HEK293 (cell line): Measurements from ENCODE around the gene ZNF597.

Source experiments
- GLIS2 ChIP-seq: fragments of 450-650 bp; formaldehyde crosslinking; IDR thresholded peaks from 2 replicates; pipeline ENCODE4 v1.5.1; 2016; ENCODE audit warnings: missing biosample characterization, missing genetic modification characterization
- KLF10 ChIP-seq: fragments of 450-650 bp; IDR thresholded peaks from 2 replicates; pipeline ENCODE4 v1.5.1; 2018; ENCODE audit warnings: missing biosample characterization, mild to moderate bottlenecking, missing genetic modification characterization
- SP7 ChIP-seq: fragments of 450-650 bp; formaldehyde crosslinking; IDR thresholded peaks from 2 replicates; pipeline ENCODE4 v1.5.1; 2016; ENCODE audit warnings: missing biosample characterization, missing genetic modification characterization
- YY1 ChIP-seq: fragments of 450-650 bp; formaldehyde crosslinking; IDR thresholded peaks from 2 replicates; pipeline ENCODE4 v1.5.1; 2018; ENCODE audit warnings: missing biosample characterization, missing genetic modification characterization
- ZNF132 ChIP-seq: fragments of 450-650 bp; formaldehyde crosslinking; IDR thresholded peaks from 2 replicates; pipeline ENCODE4 v1.5.1; 2017; ENCODE audit warnings: missing biosample characterization, missing genetic modification characterization, borderline replicate concordance
- ZNF146 ChIP-seq: fragments of 450-650 bp; formaldehyde crosslinking; IDR thresholded peaks from 2 replicates; pipeline ENCODE4 v1.5.1; 2016; ENCODE audit warnings: missing biosample characterization, missing genetic modification characterization
- ZNF157 ChIP-seq: fragments of 450-650 bp; formaldehyde crosslinking; IDR thresholded peaks from 2 replicates; pipeline ENCODE4 v1.5.1; 2016; ENCODE audit warnings: missing biosample characterization, missing genetic modification characterization
- ZNF175 ChIP-seq: fragments of 450-650 bp; formaldehyde crosslinking; IDR thresholded peaks from 2 replicates; pipeline ENCODE4 v1.5.1; 2016; ENCODE audit warnings: missing biosample characterization, missing genetic modification characterization
- ZNF2 ChIP-seq: fragments of 450-650 bp; formaldehyde crosslinking; IDR thresholded peaks from 2 replicates; pipeline ENCODE4 v1.5.1; 2016; ENCODE audit warnings: missing biosample characterization, missing genetic modification characterization
- ZNF223 ChIP-seq: fragments of 450-650 bp; formaldehyde crosslinking; IDR thresholded peaks from 2 replicates; pipeline ENCODE4 v1.5.1; 2016; ENCODE audit warnings: missing biosample characterization, missing genetic modification characterization
- ZNF280C ChIP-seq: fragments of 450-650 bp; formaldehyde crosslinking; IDR thresholded peaks from 2 replicates; pipeline ENCODE4 v1.5.1; 2016; ENCODE audit warnings: missing biosample characterization, missing genetic modification characterization
- ZNF335 ChIP-seq: fragments of 450-650 bp; formaldehyde crosslinking; conservative IDR thresholded peaks from 2 replicates; pipeline ENCODE4 v1.5.1; 2016; ENCODE audit warnings: missing biosample characterization, missing genetic modification characterization
- ZNF354C ChIP-seq: fragments of 450-650 bp; formaldehyde crosslinking; IDR thresholded peaks from 2 replicates; pipeline ENCODE4 v1.5.1; 2016; ENCODE audit warnings: missing biosample characterization, missing genetic modification characterization, low read depth, borderline replicate concordance
- ZNF362 ChIP-seq: fragments of 450-650 bp; formaldehyde crosslinking; IDR thresholded peaks from 2 replicates; pipeline ENCODE4 v1.5.1; 2016; ENCODE audit warnings: missing biosample characterization, missing genetic modification characterization
- ZNF37A ChIP-seq: fragments of 450-650 bp; IDR thresholded peaks from 2 replicates; pipeline ENCODE4 v1.5.1; 2018; ENCODE audit warnings: missing biosample characterization, missing genetic modification characterization
- ZNF549 ChIP-seq: fragments of 450-650 bp; IDR thresholded peaks from 2 replicates; pipeline ENCODE4 v1.5.1; 2018; ENCODE audit warnings: missing biosample characterization, missing genetic modification characterization, mild to moderate bottlenecking, inconsistent platforms, moderate library complexity
- ZNF610 ChIP-seq: fragments of 450-650 bp; formaldehyde crosslinking; IDR thresholded peaks from 2 replicates; pipeline ENCODE4 v1.5.1; 2016; ENCODE audit warnings: missing biosample characterization, missing genetic modification characterization, borderline replicate concordance
- ZNF621 ChIP-seq: fragments of 450-650 bp; formaldehyde crosslinking; IDR thresholded peaks from 2 replicates; pipeline ENCODE4 v1.5.1; 2017; ENCODE audit warnings: missing biosample characterization, missing genetic modification characterization
- ZNF692 ChIP-seq: fragments of 450-650 bp; formaldehyde crosslinking; IDR thresholded peaks from 2 replicates; pipeline ENCODE4 v1.5.1; 2016; ENCODE audit warnings: missing biosample characterization, missing genetic modification characterization
- ZNF707 ChIP-seq: fragments of 450-650 bp; formaldehyde crosslinking; IDR thresholded peaks from 2 replicates; pipeline ENCODE4 v1.5.1; 2016; ENCODE audit warnings: missing biosample characterization, missing genetic modification characterization
- ZNF843 ChIP-seq: fragments of 450-650 bp; formaldehyde crosslinking; IDR thresholded peaks from 2 replicates; pipeline ENCODE4 v1.5.1; 2016; ENCODE audit warnings: missing biosample characterization, missing genetic modification characterization
- TF ChIP-seq, protein P1 (sequence below): sonication (generic); formaldehyde crosslinking; IDR thresholded peaks from 2 replicates; pipeline ENCODE4 v1.8.1; 2022; ENCODE audit warnings: mild to moderate bottlenecking, moderate library complexity, missing genetic modification reagents
- TF ChIP-seq, protein P2 (sequence below): fragments of 450-650 bp; formaldehyde crosslinking; IDR thresholded peaks from 2 replicates; pipeline ENCODE4 v1.5.1; 2017; ENCODE audit warnings: missing biosample characterization, missing genetic modification characterization
- TF ChIP-seq, protein P3 (sequence below): fragments of 450-650 bp; formaldehyde crosslinking; IDR thresholded peaks from 2 replicates; pipeline ENCODE4 v1.5.1; 2016; ENCODE audit warnings: missing biosample characterization, missing genetic modification characterization, borderline replicate concordance

Gene ZNF597

GRCh38 chr16:3400779-3401688, 42.3 kb downstream of the ZNF597 start, which contains the start of the genes ZNF174 and ZSCAN32 (continued):
- TF ChIP-seq ZNF692 (tag by site-specific recombination) = peak; percentile 78
- no peak for TF ChIP-seq ZNF354C (tag by site-specific recombination)
- no peak for TF ChIP-seq ZNF157 (tag by site-specific recombination)
- TF ChIP-seq SP7 = 0 out of 2 replicates have a peak, but pooled peaks have one; percentile 68
- peak; percentile 65; the same call in 1 of the 2 replicates for TF ChIP-seq YY1 (tag by site-specific recombination)
- TF ChIP-seq GLIS2 = 0 out of 2 replicates have a peak, but pooled peaks have one; percentile 30
- TF ChIP-seq KLF10 (tag by site-specific recombination) = peak; percentile 84
- TF ChIP-seq, protein P1, sequence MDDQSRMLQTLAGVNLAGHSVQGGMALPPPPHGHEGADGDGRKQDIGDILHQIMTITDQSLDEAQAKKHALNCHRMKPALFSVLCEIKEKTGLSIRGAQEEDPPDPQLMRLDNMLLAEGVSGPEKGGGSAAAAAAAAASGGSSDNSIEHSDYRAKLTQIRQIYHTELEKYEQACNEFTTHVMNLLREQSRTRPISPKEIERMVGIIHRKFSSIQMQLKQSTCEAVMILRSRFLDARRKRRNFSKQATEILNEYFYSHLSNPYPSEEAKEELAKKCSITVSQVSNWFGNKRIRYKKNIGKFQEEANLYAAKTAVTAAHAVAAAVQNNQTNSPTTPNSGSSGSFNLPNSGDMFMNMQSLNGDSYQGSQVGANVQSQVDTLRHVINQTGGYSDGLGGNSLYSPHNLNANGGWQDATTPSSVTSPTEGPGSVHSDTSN = peak; percentile 98
- TF ChIP-seq ZNF335 (tag by site-specific recombination) = peak; percentile 80
- 0 out of 2 replicates have a peak, but pooled peaks have one; percentile 52 for TF ChIP-seq ZNF843
- TF ChIP-seq ZNF132 (tag by site-specific recombination) = no peak
- TF ChIP-seq ZNF621 (tag by site-specific recombination) = no peak
- TF ChIP-seq ZNF707 (tag by site-specific recombination) = no peak
- no peak for TF ChIP-seq ZNF549 (tag by site-specific recombination)
- TF ChIP-seq, protein P2, sequence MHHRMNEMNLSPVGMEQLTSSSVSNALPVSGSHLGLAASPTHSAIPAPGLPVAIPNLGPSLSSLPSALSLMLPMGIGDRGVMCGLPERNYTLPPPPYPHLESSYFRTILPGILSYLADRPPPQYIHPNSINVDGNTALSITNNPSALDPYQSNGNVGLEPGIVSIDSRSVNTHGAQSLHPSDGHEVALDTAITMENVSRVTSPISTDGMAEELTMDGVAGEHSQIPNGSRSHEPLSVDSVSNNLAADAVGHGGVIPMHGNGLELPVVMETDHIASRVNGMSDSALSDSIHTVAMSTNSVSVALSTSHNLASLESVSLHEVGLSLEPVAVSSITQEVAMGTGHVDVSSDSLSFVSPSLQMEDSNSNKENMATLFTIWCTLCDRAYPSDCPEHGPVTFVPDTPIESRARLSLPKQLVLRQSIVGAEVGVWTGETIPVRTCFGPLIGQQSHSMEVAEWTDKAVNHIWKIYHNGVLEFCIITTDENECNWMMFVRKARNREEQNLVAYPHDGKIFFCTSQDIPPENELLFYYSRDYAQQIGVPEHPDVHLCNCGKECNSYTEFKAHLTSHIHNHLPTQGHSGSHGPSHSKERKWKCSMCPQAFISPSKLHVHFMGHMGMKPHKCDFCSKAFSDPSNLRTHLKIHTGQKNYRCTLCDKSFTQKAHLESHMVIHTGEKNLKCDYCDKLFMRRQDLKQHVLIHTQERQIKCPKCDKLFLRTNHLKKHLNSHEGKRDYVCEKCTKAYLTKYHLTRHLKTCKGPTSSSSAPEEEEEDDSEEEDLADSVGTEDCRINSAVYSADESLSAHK (tag by site-specific recombination) = 0 out of 2 replicates have a peak, but pooled peaks have one; percentile 45
- no peak for TF ChIP-seq ZNF362 (tag by site-specific recombination)
- TF ChIP-seq ZNF175 = no peak
- no peak for TF ChIP-seq ZNF280C
- TF ChIP-seq, protein P3, sequence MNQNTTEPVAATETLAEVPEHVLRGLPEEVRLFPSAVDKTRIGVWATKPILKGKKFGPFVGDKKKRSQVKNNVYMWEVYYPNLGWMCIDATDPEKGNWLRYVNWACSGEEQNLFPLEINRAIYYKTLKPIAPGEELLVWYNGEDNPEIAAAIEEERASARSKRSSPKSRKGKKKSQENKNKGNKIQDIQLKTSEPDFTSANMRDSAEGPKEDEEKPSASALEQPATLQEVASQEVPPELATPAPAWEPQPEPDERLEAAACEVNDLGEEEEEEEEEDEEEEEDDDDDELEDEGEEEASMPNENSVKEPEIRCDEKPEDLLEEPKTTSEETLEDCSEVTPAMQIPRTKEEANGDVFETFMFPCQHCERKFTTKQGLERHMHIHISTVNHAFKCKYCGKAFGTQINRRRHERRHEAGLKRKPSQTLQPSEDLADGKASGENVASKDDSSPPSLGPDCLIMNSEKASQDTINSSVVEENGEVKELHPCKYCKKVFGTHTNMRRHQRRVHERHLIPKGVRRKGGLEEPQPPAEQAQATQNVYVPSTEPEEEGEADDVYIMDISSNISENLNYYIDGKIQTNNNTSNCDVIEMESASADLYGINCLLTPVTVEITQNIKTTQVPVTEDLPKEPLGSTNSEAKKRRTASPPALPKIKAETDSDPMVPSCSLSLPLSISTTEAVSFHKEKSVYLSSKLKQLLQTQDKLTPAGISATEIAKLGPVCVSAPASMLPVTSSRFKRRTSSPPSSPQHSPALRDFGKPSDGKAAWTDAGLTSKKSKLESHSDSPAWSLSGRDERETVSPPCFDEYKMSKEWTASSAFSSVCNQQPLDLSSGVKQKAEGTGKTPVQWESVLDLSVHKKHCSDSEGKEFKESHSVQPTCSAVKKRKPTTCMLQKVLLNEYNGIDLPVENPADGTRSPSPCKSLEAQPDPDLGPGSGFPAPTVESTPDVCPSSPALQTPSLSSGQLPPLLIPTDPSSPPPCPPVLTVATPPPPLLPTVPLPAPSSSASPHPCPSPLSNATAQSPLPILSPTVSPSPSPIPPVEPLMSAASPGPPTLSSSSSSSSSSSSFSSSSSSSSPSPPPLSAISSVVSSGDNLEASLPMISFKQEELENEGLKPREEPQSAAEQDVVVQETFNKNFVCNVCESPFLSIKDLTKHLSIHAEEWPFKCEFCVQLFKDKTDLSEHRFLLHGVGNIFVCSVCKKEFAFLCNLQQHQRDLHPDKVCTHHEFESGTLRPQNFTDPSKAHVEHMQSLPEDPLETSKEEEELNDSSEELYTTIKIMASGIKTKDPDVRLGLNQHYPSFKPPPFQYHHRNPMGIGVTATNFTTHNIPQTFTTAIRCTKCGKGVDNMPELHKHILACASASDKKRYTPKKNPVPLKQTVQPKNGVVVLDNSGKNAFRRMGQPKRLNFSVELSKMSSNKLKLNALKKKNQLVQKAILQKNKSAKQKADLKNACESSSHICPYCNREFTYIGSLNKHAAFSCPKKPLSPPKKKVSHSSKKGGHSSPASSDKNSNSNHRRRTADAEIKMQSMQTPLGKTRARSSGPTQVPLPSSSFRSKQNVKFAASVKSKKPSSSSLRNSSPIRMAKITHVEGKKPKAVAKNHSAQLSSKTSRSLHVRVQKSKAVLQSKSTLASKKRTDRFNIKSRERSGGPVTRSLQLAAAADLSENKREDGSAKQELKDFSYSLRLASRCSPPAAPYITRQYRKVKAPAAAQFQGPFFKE (tag by site-specific recombination) = no peak
- no peak for TF ChIP-seq ZNF223 (tag by site-specific recombination)
- TF ChIP-seq ZNF146 (tag by site-specific recombination) = no peak
- TF ChIP-seq ZNF610 (tag by site-specific recombination) = peak; percentile 36; the same call in 1 of the 2 replicates
- TF ChIP-seq ZNF37A (tag by site-specific recombination) = no peak
- TF ChIP-seq ZNF2 (tag by site-specific recombination) = peak; percentile 26
